IPS DF 4.7 (cell line): Measurements from ENCODE around the gene PRPF40A.

Experiments used
- DNase-seq: peaks from one replicate; pipeline ENCODE4 v3.0.0-alpha.2; 2013; ENCODE audit warnings: low spot score; ENCODE audit errors: extremely low read depth

The PRPF40A gene

DNA sequence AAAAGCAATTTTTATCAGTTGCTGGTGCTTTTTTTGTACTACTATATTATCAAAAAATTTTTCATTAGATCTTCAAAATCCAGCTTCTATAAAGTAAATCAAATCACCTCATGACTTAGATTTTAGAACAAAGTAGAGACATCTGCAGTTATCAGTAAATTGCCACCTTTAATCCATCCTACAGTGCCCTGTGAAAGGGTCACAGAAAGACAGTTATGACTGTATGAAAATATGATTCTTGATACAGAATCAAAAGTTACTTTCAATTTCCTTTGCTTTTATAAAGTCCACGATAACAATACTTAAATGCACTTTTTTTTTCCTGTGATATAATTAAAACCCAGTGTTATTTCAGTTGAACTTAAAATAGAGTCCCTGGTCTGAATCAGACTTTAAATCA lies 61.4 kb downstream of the PRPF40A start:
- DNase-seq = no peak

DNA sequence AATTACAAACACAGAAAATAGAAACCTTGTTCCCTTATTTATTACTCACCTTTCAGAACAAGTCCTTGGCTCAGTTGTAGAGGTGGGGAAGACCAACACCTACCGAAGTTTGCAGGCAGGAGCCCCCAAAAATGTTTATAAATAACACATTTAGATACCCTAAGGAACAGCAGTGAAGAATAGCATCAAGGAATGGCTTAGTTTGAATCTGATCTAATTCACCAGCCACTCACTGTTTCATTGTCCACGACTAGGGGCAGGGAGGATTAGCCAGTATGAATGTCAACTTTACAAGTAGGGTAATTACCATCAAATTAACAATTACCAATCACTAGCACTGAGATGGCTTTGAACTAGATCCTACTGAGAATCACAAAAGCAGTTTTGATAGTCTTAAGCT lies 65.4 kb downstream of the PRPF40A start:
- no peak for DNase-seq

DNA sequence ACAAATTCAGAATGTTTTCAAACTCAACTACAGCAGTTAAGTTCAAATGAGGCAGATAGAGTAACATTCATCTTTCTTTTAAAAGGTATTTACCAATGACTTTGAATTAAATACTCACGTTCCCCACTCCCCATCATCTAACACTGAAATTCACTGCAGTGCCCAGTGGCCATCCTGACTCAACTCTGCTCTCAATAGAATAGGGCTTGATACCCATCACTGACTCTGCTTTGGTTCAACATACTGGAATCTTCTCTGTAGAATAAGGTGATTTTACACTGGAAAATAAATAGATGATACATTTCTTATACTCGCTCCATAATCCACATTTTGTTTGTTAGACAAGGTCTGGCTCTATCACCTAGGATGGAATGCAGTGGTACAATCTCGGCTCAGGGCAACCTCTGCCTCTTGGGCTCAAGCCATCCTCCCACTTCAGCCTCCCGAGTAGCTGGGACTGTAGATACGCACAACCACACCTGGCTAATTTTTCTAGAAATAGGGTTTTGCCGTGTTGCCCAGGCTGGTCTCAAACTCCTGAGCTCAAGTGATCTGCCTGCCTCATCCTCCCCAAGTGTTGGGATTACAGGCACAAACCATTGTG lies 66.4 kb downstream of the PRPF40A start:
- no peak for DNase-seq

DNA sequence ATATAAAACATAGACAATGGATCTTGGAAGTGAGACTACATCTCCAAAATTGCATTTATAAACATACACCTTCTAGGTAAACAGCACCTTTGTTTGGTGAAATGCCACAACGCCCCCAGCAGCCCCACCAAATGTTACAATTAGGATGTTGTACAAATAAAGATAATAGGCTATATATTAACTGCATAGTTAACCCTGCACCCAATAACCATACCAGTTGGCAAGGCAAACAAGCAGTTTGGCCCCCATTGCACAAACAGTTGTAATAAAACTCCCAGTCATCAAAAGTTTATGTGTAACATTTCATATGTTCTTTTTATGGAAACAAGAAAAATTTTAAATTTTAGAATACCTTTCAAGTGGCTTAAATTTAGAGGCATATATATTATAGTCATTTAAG lies 67.3 kb downstream of the PRPF40A start:
- no peak for DNase-seq

DNA sequence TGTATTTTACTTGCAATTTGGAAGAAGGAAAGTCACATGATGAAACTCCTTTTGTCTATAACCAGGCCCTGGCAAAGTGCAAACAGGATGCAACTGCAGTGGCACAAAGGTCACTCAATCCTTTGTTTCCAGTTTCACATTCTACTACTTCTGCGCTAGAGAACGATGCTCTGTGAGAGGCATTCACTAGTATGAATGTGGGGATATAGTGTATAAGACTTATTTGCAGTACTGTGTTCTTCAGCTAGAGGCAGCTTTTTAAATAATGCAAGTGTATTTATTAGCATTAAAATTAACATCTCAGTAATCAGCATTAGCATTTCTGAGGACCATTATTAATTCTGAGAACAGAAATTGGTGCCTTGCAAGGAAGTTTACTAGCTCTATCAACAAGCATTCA lies 68.9 kb downstream of the PRPF40A start:
- DNase-seq = no peak

DNA sequence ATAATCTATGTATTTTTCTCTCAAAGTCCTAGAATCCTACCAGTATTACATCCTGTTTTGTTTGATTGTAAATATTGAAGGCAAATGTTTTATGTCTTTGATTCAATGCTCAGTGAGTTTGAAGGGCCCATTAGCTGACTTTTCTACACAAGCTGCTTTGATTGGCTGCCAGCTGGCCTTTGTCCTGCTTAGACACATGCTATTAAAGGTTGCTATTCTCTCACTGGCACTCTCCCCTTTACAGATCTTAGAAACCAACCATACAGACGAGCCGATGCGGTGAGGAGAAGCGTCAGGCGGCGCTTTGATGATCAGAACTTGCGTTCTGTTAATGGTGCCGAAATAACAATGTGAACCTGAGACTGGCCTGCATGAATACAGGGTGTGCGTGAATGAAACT lies 69.7 kb downstream of the PRPF40A start:
- DNase-seq = no peak

DNA sequence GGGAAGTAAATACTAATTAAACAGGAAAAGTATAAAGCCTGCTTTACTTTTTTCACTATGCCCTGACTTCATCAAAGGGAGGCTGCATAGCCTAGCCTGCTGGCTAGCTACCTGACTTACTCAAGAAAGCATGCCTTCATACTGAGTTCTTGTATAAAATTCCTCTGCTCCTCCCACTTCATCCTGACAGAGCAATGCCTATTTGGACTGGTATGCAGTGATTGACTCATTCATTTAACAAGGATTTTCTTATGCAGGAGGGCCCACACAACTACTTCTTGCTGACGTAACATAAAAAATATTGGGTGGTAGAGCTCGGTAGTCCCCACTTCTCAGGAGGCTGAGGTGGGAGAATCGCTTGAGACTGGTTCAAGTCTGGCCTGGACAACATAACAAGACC lies 70.5 kb downstream of the PRPF40A start:
- DNase-seq = no peak

DNA sequence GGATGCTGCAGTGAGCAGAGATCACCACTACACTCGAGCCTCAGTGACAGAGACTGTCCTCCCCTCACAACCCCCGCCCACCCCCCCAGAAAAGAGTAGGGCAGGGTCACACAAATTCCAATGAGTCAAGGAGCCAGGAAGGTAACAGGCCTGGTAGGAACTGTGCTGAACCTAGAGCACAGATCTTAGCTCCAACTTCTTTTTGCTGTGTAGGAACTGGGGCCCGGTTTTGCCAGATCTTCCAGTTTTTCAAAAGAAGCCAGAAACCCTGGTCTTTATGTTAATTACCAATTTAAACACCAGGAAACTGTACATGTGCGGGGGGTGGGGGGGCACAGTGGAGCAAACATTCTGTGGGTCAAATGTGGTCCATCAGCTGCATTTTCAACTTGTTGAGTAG lies 71.0 kb downstream of the PRPF40A start:
- DNase-seq = no peak

DNA sequence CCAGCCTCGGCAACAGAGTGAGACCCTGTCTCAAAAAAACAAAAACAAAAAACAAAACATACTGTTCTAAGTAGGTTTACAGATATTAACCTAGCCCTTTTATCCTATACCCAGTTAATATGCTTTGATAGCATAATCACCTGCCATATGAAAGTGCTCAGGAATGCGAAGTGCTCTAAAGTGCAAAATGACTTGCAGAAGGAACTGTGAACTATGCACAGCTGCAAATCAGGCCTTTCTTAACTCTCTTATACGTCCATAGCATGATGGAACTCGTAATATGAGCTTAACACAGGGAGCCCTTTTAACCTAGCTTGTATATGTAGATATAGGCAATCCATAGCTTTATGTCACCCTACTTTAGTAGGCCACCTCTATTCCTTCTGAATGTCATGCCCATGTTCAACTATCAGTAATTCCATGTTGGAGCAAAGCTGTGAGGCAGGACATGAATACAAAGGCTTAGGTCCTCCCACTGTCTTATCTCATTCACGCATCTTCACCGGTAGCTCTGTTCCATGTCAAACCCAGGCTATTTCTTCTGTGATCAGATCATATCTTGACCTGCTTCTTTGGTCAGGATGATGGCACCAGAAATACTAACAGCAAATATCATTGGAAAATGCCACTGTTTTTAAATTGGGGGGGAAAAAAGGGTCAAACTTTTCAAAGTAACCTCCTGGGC lies 72.9 kb downstream of the PRPF40A start:
- DNase-seq = no peak

DNA sequence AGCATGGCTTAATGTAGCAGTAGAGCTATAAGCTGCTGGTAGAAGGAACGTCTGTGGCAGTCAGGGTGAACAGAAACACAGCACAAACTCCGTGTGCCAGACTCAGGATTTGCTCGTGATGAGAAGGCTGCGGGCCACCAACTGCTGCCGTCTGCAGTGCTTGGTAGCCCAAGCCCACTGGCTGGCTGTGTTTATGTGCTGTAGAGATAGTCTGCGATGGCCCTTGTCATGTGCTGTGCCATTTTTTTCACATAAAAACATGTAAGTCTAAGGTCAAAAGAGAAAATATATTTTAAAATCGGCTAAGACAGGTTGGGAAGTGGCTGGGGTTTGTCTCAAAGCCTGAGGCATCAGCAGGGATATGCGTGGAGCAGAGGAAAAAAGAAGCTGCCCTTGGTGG lies 78.7 kb downstream of the PRPF40A start:
- DNase-seq = no peak

DNA sequence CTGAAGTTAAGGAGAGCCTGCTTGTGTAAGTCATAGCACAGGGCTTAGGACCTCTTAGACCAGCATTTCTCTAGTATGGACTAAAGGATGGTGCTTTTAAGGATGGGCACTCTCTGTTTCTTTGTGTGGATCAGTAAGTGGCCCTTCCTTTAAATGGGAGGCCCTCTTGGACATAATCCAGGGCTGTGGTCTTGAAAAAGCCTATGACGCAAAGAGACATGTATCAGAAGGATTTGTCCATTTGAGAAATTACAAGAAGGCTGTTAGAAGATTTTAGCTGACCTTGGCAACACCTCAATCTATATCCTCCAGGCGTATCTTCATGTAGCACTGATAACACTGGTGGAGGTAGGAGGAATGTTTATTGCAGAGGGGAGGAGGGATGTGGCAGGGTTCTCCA lies 79.2 kb downstream of the PRPF40A start:
- no peak for DNase-seq

DNA sequence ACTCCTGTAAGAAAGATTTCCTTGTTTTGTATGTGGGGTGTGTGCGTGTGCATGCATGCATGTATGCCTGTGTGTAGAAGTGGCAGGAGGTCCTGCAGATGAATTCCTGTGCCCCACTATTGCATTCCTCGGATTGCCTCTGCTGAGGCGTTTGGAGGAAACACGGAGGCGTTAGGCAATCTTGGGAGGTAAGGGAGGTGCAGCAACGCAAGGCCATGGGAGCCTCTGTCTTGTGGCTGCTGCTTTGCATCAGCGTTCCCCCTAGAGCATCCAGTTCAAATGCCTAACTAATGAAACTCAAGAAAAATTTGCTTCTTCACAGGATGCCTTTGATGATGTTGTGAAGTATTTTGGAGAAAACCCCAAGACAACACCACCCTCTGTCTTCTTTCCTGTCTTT lies 80.0 kb downstream of the PRPF40A start:
- no peak for DNase-seq

DNA sequence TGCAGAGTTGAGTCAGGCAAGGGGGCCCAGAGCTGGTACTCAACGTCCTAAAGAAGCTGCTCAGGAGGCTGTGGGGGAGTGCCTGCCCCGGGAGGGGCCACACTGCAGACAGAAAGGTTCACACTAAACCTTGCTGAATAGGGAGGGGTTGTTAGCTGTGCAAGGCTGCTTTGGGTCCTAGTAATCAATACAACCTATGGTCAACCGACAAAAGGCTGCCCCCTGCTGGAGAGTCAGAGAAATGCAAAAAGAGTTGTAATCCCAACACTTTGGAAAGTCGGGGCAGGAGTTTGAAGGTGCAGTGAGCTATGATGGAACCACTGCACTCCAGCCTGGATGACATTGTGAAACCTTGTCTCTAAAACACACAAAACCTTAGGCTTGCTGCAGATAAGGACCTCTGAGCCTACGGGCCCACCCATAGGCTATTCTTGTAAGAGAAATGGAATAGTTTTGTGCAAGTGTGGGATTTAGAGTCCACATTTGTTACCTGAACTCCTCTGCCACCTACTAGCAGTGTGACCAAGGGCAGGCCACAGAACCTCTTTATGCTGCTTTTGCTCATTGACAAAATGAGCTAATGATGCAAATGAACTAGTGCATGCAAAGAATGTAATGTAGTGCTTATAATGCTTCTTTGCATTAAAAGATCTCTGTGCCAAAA lies 81.5 kb downstream of the PRPF40A start:
- DNase-seq = peak; percentile 25

DNA sequence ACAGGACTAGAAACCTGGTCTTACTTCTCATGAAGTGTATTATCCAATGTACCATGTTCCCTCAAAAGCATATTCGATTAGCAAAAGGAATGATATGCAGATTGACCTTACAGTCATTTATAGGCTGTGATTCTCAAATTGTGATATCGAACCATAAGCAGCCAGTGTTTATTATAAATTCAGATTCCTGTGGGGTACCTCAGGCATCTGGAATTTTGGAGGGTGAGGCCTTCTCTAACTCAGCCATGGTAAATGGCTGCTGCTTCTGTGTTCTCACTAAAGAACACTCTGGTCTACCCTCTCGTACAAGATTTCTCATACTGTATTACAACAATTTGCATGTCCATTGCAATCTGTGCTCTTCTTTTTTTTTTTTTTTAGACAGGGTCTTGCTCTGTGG lies 84.5 kb downstream of the PRPF40A start:
- no peak for DNase-seq

DNA sequence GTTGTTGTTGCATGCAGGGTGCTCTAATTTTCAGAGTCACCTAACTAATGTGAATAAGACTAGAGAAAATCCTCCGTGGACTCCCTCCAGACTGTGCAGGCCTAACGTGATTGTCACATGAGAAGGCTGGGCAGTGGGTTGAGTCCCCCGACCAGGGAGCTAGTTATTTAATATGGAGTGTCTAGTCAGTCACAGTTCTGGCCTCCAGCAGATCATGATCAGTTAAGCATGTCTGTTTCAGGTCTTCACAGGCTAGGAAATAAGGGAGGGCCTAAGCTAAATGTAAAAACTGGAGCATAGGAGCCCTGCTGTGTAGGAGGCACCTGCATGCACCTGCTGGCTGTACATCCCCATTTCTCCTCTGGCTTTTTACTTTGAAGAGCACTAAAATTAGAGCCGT lies 86.8 kb downstream of the PRPF40A start:
- no peak for DNase-seq

DNA sequence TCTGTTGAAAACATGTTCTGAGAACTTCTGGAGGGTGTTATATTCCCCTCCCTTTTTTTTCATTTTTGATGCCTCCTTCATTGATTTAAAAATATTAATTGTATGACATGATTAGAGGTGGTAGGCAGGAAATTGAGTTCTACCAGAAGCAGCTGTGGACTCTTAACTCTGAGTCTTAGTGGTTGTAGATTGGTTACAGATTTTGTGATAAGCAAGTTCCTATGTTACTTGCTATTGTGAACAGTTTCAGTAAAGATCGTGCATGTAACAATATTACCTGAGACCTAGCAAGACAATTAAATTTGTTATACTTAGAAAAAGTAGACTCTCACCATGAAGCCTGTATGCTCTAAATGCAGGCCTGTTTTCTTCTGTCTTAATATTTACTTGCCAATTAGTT lies 88.1 kb downstream of the PRPF40A start:
- DNase-seq = no peak

DNA sequence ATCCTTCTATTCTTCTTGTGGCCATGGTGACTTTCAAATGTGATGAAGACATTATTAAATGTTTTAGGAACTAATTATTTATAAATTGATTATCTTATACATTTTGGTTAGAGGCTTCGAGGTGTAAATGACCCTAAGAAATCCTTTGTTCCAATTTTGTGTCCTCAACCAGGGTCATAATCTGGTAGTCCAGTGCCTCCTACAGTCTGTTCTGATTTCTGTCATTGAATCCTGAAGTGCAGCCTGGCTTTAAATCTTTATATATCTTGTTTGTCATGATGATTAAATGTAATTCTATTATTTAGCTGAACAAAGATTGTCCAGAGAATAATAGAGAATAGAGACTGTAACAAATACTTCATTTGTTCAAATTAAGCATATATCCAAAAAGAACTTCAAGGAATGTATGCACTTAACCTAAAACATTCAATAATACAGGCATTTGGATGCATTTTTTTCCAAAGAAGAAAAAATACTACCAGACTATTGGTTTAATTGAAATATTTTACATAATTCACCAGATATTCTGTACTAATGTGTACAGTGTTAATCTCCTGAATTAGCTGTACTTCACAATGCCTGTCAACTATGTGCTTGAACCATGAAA lies 89.8 kb downstream of the PRPF40A start:
- DNase-seq = no peak

DNA sequence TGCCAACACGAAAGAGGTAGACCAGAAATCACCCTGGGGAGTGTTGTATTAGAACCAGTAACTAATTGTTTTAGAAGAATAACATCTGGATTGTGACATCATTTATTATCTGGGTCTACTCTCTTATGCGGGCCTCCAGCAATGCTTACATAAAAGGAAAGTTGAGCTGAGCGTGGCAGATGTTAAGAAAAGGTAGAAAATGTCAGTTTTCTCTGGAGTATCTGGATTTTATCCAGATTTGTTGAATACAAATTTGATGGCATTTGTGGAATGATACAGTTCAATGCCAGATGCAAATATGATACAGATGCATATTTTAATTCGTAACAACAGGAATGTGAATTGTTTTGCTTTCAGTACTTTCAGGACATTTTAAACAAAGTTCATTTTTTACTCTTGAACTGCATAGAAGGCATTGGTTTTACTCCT lies 90.3 kb downstream of the PRPF40A start:
- DNase-seq = no peak

DNA sequence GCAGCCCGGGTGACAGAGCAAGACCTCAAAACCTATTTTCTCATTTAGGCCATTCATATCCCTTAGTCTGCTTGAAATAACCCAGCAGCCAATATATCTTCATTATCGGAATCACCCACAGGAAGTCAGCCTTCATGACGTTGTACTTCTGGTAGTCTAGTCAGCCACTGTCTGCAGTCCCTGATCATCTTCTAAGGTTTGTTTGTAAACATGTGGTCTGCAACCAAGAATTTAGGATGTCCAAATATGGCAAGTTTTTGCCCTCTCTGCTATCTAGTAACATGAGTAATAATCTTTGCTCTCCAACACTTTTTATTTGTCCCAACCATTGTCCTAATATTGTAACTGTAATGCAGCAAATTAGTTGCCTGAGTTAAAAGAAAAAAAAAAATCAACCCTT lies 92.5 kb downstream of the PRPF40A start:
- DNase-seq = no peak

DNA sequence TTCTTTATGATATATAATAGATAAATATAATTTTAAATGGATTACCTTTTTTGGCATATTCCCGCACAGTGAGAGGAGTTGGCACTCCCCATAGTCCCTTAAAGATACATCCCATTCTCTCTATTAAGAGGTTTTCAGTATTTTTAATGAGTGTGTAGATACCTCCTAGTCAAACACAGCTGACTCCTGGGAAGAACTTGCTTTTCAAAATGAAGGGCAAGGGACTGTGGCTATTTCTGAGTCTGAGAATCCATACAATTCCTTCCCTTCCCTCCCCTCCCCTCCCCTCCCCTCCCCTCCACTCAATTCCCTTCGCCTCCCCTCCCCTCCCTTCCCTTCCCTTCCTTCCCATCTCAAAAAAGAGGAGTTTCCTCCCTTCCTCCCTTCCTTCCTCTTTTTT lies 93.5 kb downstream of the PRPF40A start:
- DNase-seq = no peak

DNA sequence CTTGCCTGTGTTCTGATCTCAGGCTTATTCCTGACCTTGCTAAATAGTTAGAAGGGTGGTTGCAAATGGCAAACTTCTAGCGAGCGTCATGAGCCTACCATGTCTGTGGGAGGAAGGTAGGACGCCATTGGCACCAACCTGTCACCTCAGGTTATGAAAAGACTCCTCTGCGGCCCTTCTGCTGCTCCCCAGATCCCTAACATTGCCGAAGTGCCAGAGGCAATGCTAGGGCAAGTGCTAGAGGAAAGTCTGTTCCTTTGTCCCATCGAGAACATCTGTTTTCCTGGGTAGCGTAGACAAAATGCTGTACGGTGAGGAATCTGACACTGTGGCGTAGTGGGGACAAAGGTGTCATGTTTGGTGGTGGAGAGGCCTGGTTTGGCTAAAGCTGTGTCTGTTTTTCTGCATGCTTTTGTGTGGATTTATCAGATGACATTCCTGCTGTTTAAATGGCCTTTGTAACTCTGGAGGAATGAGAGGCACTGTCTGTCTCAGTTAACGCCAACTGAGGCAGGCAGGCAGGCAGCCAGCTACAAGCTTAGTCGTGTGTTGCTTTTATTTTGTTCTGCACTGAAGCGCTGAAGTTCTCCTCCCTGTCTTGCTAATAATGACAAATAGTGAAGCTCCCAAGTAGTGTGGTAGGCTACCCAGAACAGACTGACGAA lies 94.1 kb downstream of the PRPF40A start:
- DNase-seq = no peak

DNA sequence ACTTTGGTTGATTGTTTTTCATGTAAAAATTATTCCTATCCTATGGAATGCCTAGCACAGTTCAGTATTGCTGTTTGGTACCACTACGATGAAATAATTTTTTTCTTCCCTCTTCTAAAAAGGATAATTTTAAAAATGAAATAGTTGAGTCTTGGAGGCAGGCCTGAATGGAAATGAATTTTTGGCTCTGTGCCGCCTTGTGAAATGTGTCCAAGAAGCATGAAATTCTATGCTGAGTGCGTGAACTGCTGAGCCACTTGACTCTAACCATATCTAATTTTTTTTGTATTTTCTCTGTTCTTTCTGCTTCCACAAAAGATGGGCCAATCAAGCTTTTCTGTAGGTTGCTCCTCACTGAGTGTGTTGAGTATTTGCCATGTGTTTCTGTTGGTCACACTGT lies 95.0 kb downstream of the PRPF40A start:
- DNase-seq = no peak
